IPS-15b (cell line): ENCODE measurements around the gene CLCF1.

Experiments
- H3K27me3 ChIP-seq: one replicate; pipeline ENCODE4 v1.6.1; 2013; ENCODE audit warnings: low read length; ENCODE audit not compliant: control insufficient read depth, insufficient read depth
- H3K36me3 ChIP-seq: one replicate; pipeline ENCODE4 v1.6.1; 2013; ENCODE audit warnings: low read length; ENCODE audit not compliant: control insufficient read depth, insufficient read depth
- H3K4me1 ChIP-seq: one replicate; pipeline ENCODE4 v1.6.1; 2013; ENCODE audit warnings: mild to moderate bottlenecking, low read length; ENCODE audit not compliant: control insufficient read depth, insufficient read depth
- H3K4me3 ChIP-seq: one replicate; pipeline ENCODE4 v1.5.1; 2013; ENCODE audit warnings: low read depth, low read length
- H3K9ac ChIP-seq: one replicate; pipeline ENCODE4 v1.6.1; 2013; ENCODE audit warnings: low read depth, mild to moderate bottlenecking, low read length
- H3K9me3 ChIP-seq: one replicate; pipeline ENCODE4 v1.6.1; 2013; ENCODE audit warnings: mild to moderate bottlenecking, low read length; ENCODE audit not compliant: control insufficient read depth, insufficient read depth

CLCF1 gene

GRCh38 chr11:67317888-67318555 lies 55.4 kb downstream of the CLCF1 start:
- Histone ChIP-seq H3K36me3 (no peaks in the 10 kb centered on the region), H3K27me3 (peaks cover 28% of the 10 kb centered on the region), H3K4me3 (peak overlapping the region; percentile 85), H3K9me3 (no peaks in the 10 kb centered on the region), H3K9ac (no peak overlapping the region), H3K4me1 (no peaks in the 10 kb centered on the region)

GRCh38 chr11:67317205-67317887 lies 56.1 kb downstream of the CLCF1 start:
- Histone ChIP-seq H3K4me3 (peak overlapping the region; percentile 85), H3K27me3 (peaks cover 28% of the 10 kb centered on the region), H3K9me3 (no peaks in the 10 kb centered on the region), H3K9ac (peak overlapping the region; percentile 91), H3K36me3 (no peaks in the 10 kb centered on the region), H3K4me1 (no peaks in the 10 kb centered on the region)

- Histone ChIP-seq H3K27me3 (peaks cover 28% of the 10 kb centered on the region), H3K36me3 (no peaks in the 10 kb centered on the region), H3K9me3 (no peaks in the 10 kb centered on the region), H3K4me1 (no peaks in the 10 kb centered on the region), H3K4me3 (peak overlapping the region; percentile 85), H3K9ac (peak overlapping the region; percentile 91)
Measured at GRCh38 chr11:67316882-67317204, 56.6 kb downstream of the CLCF1 start.

GRCh38 chr11:67315325-67315909 lies 58.0 kb downstream of the CLCF1 start:
- Histone ChIP-seq H3K36me3 (no peaks in the 10 kb centered on the region), H3K9me3 (no peaks in the 10 kb centered on the region), H3K27me3 (peaks cover 24% of the 10 kb centered on the region), H3K4me1 (no peaks in the 10 kb centered on the region), H3K9ac (no peak overlapping the region), H3K4me3 (no peak overlapping the region)

- Histone ChIP-seq H3K4me1 (no peaks in the 10 kb centered on the region), H3K9ac (no peak overlapping the region), H3K27me3 (peaks cover 17% of the 10 kb centered on the region)
Measured at GRCh38 chr11:67314218-67314617, 59.2 kb downstream of the CLCF1 start.

More at GRCh38 chr11:67314218-67314617, 59.2 kb downstream of the CLCF1 start:
- H3K9me3 ChIP-seq, result no peaks in the 10 kb centered on the region
- peaks cover 6% of the 10 kb centered on the region for H3K36me3 ChIP-seq
- no peak overlapping the region for H3K4me3 ChIP-seq
